Measurements from ENCODE around the gene NDRG2. TPM values are rescaled to one million over a fixed set of nuclear protein-coding genes. Genes with fewer than 3 reads are reported as not detected.

The NDRG2 gene
- total RNA-seq, 2 donors from 2014 or later = 136 to 171 TPM

DNA sequence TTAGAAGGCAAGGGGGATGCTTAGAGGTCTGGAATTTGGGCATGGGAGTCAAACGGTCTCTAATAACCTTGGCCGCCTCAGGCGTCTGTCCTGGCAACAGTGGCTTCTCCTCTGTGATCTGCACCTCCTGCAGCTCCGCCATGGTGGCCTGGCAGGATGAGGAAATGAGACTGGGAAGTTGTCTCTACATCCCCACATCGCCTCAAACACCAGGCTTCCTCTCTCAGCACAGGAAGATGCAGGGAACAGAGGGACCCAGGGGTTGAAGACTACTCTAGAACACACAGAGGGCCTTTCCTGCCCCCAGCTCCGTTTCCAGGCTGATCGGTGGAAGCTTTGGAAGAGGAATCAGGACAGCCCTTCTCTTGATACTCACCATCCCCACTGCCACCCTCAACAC lies 1.7 kb downstream of the NDRG2 start:
- peak overlapping the region in 1 of 2 donors; percentile 94 for H3K9ac ChIP-seq (ENCODE audit: low read depth in 2 of 2, low read length in 2 of 2)
- DNase-seq = no peak
- H3K27ac ChIP-seq = no peak overlapping the region
- TF ChIP-seq, protein P1, sequence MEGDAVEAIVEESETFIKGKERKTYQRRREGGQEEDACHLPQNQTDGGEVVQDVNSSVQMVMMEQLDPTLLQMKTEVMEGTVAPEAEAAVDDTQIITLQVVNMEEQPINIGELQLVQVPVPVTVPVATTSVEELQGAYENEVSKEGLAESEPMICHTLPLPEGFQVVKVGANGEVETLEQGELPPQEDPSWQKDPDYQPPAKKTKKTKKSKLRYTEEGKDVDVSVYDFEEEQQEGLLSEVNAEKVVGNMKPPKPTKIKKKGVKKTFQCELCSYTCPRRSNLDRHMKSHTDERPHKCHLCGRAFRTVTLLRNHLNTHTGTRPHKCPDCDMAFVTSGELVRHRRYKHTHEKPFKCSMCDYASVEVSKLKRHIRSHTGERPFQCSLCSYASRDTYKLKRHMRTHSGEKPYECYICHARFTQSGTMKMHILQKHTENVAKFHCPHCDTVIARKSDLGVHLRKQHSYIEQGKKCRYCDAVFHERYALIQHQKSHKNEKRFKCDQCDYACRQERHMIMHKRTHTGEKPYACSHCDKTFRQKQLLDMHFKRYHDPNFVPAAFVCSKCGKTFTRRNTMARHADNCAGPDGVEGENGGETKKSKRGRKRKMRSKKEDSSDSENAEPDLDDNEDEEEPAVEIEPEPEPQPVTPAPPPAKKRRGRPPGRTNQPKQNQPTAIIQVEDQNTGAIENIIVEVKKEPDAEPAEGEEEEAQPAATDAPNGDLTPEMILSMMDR (IDR thresholded peaks at IDR 0.05) = no peak
- intact Hi-C loops (cut with DNase I) = no loop called here
- H3K9me3 ChIP-seq = no peaks in the 10 kb centered on the region
- H3K4me3 ChIP-seq = no peak overlapping the region
- no peaks in the 10 kb centered on the region for H3K27me3 ChIP-seq
- no peaks in the 10 kb centered on the region for H3K36me3 ChIP-seq
- H3K4me1 ChIP-seq = no peaks in the 10 kb centered on the region

GRCh38 chr14:21022686-21023085 lies 2.2 kb downstream of the NDRG2 start:
- no peaks in the 10 kb centered on the region for H3K27me3 ChIP-seq
- intact Hi-C loops (cut with DNase I) = no loop called here
- no peak overlapping the region for H3K27ac ChIP-seq
- H3K4me1 ChIP-seq = no peaks in the 10 kb centered on the region
- DNase-seq = no peak
- H3K9ac ChIP-seq (ENCODE audit: low read depth in 2 of 2, low read length in 2 of 2) = peak overlapping the region in 1 of 2 donors; percentile 94
- H3K4me3 ChIP-seq = no peak overlapping the region
- H3K36me3 ChIP-seq = no peaks in the 10 kb centered on the region
- no peaks in the 10 kb centered on the region for H3K9me3 ChIP-seq
- TF ChIP-seq, protein P1 (IDR thresholded peaks at IDR 0.05) = no peak

GRCh38 chr14:21020977-21021545 lies 3.8 kb downstream of the NDRG2 start:
- Histone ChIP-seq H3K4me1 (no peaks in the 10 kb centered on the region), H3K36me3 (peaks cover 4% of the 10 kb centered on the region), H3K4me3 (no peak overlapping the region), H3K27ac (no peak overlapping the region), H3K9ac (ENCODE audit: low read depth in 2 of 2, low read length in 2 of 2) (no peak overlapping the region), H3K27me3 (no peaks in the 10 kb centered on the region), H3K9me3 (no peaks in the 10 kb centered on the region)
- TF ChIP-seq, protein P1 (IDR thresholded peaks at IDR 0.05) = no peak
- intact Hi-C loops (cut with DNase I) = no loop called here
- DNase-seq = no peak

GRCh38 chr14:21019366-21019765 lies 5.5 kb downstream of the NDRG2 start:
- Histone ChIP-seq H3K4me1 (no peaks in the 10 kb centered on the region), H3K4me3 (no peak overlapping the region), H3K27me3 (no peaks in the 10 kb centered on the region), H3K9ac (ENCODE audit: low read depth in 2 of 2, low read length in 2 of 2) (no peak overlapping the region), H3K36me3 (peaks cover 4% of the 10 kb centered on the region), H3K27ac (no peak overlapping the region), H3K9me3 (no peaks in the 10 kb centered on the region)
- intact Hi-C loops (cut with DNase I) = loop anchor here (5.0 kb wide), 1 partner anchor 73 kb away; no protein-coding TSS in a partner anchor
- TF ChIP-seq, protein P1 (IDR thresholded peaks at IDR 0.05) = no peak
- DNase-seq = no peak

- Histone ChIP-seq H3K36me3 (peaks cover 4% of the 10 kb centered on the region), H3K27ac (no peak overlapping the region), H3K9me3 (no peaks in the 10 kb centered on the region), H3K4me3 (no peak overlapping the region), H3K27me3 (no peaks in the 10 kb centered on the region), H3K4me1 (no peaks in the 10 kb centered on the region), H3K9ac (ENCODE audit: low read depth in 2 of 2, low read length in 2 of 2) (no peak overlapping the region)
- intact Hi-C loops (cut with DNase I) = loop anchor here (5.0 kb wide), 1 partner anchor 74 kb away; no protein-coding TSS in a partner anchor
- no peak for DNase-seq
- TF ChIP-seq, protein P1 (IDR thresholded peaks at IDR 0.05) = no peak
Observed at GRCh38 chr14:21018781-21019180, 6.1 kb downstream of the NDRG2 start.
